ENCODE measurements around the gene SDHAF2. TPM values are rescaled to one million over a fixed set of nuclear protein-coding genes. Genes with fewer than 3 reads are reported as not detected.

SDHAF2 gene
- total and polyA plus RNA-seq, 2 of the 13 experiments (the other 11 are each of a cell fraction or from before 2014, with no cell fraction given): 44.2 to 70.4 TPM

DNA sequence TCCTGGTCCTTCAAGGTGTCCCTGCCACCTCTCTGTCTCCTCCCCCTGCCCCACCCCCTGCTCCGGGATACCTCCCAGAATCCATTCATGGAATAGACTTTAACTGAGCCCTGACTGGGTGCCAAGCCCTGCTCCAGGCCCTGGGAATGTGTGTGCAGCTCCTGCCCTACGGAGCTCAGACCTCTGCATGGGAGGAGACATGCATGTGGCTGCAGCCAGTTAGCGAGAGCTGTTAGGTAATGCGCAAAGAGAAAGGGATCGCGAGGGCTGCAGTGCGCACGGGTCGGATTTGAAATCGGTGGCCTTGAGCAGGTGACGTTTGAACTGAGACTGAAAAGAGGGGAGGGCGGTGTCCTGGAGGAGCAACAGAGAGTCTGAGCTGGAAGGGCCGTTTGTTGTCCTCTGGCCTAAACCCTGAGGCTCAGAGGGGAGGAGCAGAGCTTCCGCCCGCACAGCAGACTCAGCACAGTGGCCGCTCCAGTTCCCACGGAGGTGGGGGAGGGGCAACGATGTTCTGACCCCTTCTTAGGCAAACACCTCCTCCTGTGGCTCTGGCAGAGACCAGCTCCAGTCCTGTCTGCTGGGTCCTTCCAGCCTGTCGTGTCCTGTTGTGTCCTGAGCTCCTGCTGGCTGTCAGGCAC is 58.8 kb downstream of the SDHAF2 start (continued):
- 0 out of 2 replicates have a peak, but pooled peaks have one; percentile 22 for TF ChIP-seq POLR2G (IDR thresholded peaks at IDR 0.05; ENCODE audit: low read depth, low read length)
- no peak for TF ChIP-seq ZNF567 (CRISPR knock-in tag; IDR thresholded peaks at IDR 0.05; ENCODE audit: borderline replicate concordance)
- no peak for TF ChIP-seq U2AF2 (IDR thresholded peaks at IDR 0.05; ENCODE audit: low read depth, low read length)
- TF ChIP-seq HMGA1 (CRISPR knock-in tag; conservative IDR thresholded peaks at IDR 0.05): no peak
- TF ChIP-seq, protein P1, sequence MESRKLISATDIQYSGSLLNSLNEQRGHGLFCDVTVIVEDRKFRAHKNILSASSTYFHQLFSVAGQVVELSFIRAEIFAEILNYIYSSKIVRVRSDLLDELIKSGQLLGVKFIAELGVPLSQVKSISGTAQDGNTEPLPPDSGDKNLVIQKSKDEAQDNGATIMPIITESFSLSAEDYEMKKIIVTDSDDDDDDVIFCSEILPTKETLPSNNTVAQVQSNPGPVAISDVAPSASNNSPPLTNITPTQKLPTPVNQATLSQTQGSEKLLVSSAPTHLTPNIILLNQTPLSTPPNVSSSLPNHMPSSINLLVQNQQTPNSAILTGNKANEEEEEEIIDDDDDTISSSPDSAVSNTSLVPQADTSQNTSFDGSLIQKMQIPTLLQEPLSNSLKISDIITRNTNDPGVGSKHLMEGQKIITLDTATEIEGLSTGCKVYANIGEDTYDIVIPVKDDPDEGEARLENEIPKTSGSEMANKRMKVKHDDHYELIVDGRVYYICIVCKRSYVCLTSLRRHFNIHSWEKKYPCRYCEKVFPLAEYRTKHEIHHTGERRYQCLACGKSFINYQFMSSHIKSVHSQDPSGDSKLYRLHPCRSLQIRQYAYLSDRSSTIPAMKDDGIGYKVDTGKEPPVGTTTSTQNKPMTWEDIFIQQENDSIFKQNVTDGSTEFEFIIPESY (CRISPR knock-in tag; IDR thresholded peaks at IDR 0.05): no peak
- no peak for TF ChIP-seq SP1 (IDR thresholded peaks at IDR 0.05)
- TF ChIP-seq SP1 (CRISPR knock-in tag; IDR thresholded peaks at IDR 0.05): no peak
- TF ChIP-seq, protein P2, sequence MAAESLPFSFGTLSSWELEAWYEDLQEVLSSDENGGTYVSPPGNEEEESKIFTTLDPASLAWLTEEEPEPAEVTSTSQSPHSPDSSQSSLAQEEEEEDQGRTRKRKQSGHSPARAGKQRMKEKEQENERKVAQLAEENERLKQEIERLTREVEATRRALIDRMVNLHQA (CRISPR knock-in tag; IDR thresholded peaks at IDR 0.05): no peak
- no peak for TF ChIP-seq GTF2F1 (IDR thresholded peaks at IDR 0.05; ENCODE audit: low read length)
- TF ChIP-seq CCAR2 (optimal IDR thresholded peaks at IDR 0.05; ENCODE audit: low read depth, low read length): no peak
- no peak for TF ChIP-seq ZNF720 (CRISPR knock-in tag; IDR thresholded peaks at IDR 0.05)
- TF ChIP-seq ZNF629 (CRISPR knock-in tag; conservative IDR thresholded peaks at IDR 0.05): no peak
- TF ChIP-seq ZNF230 (CRISPR knock-in tag; IDR thresholded peaks at IDR 0.05): no peak
- TF ChIP-seq KDM3A (CRISPR knock-in tag; IDR thresholded peaks at IDR 0.05; ENCODE audit: low read depth): no peak
- TF ChIP-seq ZNF878 (CRISPR knock-in tag; IDR thresholded peaks at IDR 0.05): no peak
- no peak for TF ChIP-seq ZNF510 (CRISPR knock-in tag; IDR thresholded peaks at IDR 0.05; ENCODE audit: low read depth)
- TF ChIP-seq ZNF703 (CRISPR knock-in tag; IDR thresholded peaks at IDR 0.05; ENCODE audit: borderline replicate concordance): no peak
- peak; percentile 65; the same call in 1 of the 2 replicates for TF ChIP-seq TSC22D2 (CRISPR knock-in tag; IDR thresholded peaks at IDR 0.05; ENCODE audit: borderline replicate concordance)
- TF ChIP-seq CEBPG (CRISPR knock-in tag; IDR thresholded peaks at IDR 0.05): peak; percentile 62
- no peak; the same call in 1 of the 2 replicates for TF ChIP-seq ZNF556 (CRISPR knock-in tag; IDR thresholded peaks at IDR 0.05; ENCODE audit: borderline replicate concordance)
- peak; percentile 24 for TF ChIP-seq MAFF (IDR thresholded peaks at IDR 0.05; ENCODE audit: low read depth, low read length)
- no peak for TF ChIP-seq ZEB1 (IDR thresholded peaks at IDR 0.05; ENCODE audit: insufficient replicate concordance, low read depth)
- TF ChIP-seq PPARG (CRISPR knock-in tag; conservative IDR thresholded peaks at IDR 0.05): no peak; the same call in 1 of the 2 replicates
- TF ChIP-seq ADNP (CRISPR knock-in tag; IDR thresholded peaks at IDR 0.05): no peak
- no peak for TF ChIP-seq GATA4 (IDR thresholded peaks at IDR 0.05; ENCODE audit: borderline replicate concordance, low read depth)
- TF ChIP-seq, protein P3, sequence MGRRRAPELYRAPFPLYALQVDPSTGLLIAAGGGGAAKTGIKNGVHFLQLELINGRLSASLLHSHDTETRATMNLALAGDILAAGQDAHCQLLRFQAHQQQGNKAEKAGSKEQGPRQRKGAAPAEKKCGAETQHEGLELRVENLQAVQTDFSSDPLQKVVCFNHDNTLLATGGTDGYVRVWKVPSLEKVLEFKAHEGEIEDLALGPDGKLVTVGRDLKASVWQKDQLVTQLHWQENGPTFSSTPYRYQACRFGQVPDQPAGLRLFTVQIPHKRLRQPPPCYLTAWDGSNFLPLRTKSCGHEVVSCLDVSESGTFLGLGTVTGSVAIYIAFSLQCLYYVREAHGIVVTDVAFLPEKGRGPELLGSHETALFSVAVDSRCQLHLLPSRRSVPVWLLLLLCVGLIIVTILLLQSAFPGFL (CRISPR knock-in tag; IDR thresholded peaks at IDR 0.05): no peak
- TF ChIP-seq CHCHD3 (CRISPR knock-in tag; IDR thresholded peaks at IDR 0.05): no peak
- TF ChIP-seq MAZ (IDR thresholded peaks at IDR 0.05; ENCODE audit: borderline replicate concordance, low read depth, low read length): no peak
- peak; percentile 56; the same call in 1 of the 2 replicates for TF ChIP-seq MAZ (CRISPR knock-in tag; IDR thresholded peaks at IDR 0.05; ENCODE audit: low read depth)
- TF ChIP-seq ZFP36L2 (CRISPR knock-in tag; IDR thresholded peaks at IDR 0.05): no peak
- no peak for TF ChIP-seq ZC3H13 (CRISPR knock-in tag; IDR thresholded peaks at IDR 0.05)
- no peak for TF ChIP-seq ZNF83 (CRISPR knock-in tag; IDR thresholded peaks at IDR 0.05; ENCODE audit: borderline replicate concordance)
